ENCODE results near the gene ATRNL1.

The ATRNL1 gene

DNA sequence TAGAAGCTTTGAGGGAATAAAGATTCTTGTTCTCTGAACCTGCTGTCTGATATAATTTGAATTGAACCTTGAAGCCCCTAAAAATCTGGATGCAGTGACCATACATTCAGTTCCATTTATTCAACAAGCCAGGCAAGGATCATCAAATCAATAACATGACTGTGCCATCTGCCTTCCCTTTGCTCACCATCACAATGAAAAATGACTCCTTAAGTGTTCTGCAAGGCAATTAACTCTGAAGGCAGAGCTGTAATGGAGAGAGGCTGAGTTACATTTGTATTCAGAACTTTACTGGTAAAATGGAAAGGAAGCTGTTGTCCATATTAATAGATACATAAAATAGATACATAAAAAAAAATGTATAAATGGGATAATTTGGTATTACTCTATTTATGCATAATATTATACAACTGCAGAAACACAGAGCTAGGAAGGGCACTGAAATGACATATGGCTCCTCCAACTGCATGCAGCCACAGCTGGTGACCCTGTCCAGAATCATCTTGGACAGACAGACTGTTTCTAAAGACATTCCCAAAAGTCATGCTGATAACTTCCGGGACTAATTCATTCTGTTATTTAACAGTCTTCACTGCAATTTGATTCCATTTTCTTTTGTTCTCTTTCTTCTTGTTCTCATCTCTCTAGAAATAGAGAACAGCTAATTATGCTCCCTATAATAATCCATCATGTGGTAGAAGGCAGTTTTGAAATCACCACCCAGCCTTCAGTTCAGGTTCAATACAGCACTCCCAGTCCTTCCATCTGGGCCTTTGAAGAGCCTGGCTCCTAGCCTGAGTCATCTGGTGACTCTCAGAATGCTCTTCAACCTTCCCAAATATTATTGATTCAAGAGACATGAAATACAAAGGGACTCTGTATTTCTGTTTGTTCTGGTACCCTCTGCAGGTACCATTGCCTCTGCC lies 767.3 kb downstream of the ATRNL1 start:
- CTCF ChIA-PET: no interaction called here
- TF ChIP-seq BHLHE40 (IDR thresholded peaks at IDR 0.05; ENCODE audit: borderline replicate concordance) (no peak), FOXM1 (IDR thresholded peaks at IDR 0.05; ENCODE audit: borderline replicate concordance) (no peak), PKNOX1 (IDR thresholded peaks at IDR 0.05) (no peak), LEF1 (IDR thresholded peaks at IDR 0.05; ENCODE audit: borderline replicate concordance) (no peak), ARNT (IDR thresholded peaks at IDR 0.05) (no peak)
- no peak for DNase-seq (ENCODE audit: extremely low spot score)
- POLR2A ChIA-PET: no interaction called here

DNA sequence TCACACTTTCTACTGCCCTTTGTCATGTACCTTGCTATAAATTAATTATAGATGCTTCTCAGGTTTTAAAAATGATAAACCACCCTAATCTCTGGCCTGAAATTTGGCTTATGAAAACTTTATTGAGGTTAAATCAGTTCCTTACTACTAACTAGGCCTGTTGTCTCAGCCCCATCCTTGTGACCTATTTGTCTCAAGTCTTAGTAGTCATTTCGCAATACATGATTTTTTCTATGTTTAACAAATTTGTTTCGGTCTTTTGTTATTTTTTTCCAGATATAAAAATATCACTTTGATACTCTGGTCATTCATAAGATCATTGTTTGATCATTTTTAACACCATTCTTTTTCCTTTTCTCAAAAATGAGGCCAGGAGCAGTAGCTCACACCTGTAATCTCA lies 768.3 kb downstream of the ATRNL1 start:
- ChIA-PET POLR2A (no interaction called here), CTCF (no interaction called here)
- TF ChIP-seq FOXM1 (IDR thresholded peaks at IDR 0.05; ENCODE audit: borderline replicate concordance) (no peak), HDGF (IDR thresholded peaks at IDR 0.05; ENCODE audit: borderline replicate concordance) (no peak), L3MBTL2 (conservative IDR thresholded peaks at IDR 0.05) (no peak), NFRKB (IDR thresholded peaks at IDR 0.05) (no peak), ARNT (IDR thresholded peaks at IDR 0.05) (no peak), LEF1 (IDR thresholded peaks at IDR 0.05; ENCODE audit: borderline replicate concordance) (no peak), ZNF384 (IDR thresholded peaks at IDR 0.05) (no peak), SUZ12 (IDR thresholded peaks at IDR 0.05) (no peak), FOXK2 (IDR thresholded peaks at IDR 0.05) (no peak), PKNOX1 (IDR thresholded peaks at IDR 0.05) (no peak), ELF4 (IDR thresholded peaks at IDR 0.05) (no peak), BHLHE40 (IDR thresholded peaks at IDR 0.05; ENCODE audit: borderline replicate concordance) (no peak), CTBP1 (IDR thresholded peaks at IDR 0.05; ENCODE audit: borderline replicate concordance) (no peak), SP1 (IDR thresholded peaks at IDR 0.05) (no peak)
- no peak for DNase-seq (ENCODE audit: extremely low spot score)

DNA sequence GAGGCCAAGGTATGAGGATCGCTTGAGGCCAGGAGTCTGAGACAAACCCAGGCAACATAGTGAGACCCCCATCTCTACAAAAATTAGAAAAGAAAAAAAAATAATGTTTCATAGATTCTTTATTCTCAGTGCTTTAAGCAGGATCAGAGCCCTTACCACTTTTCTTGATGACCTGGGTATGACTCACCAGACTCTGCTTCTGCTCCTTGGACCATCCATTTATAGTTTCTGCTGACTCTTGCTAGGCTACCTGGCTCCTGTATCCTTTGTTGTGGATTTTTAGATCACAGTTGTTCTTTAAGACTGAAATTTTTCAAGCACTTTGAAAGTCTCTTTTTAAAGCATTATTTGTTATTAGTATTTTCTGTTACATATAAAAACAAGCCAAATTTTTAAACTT lies 768.7 kb downstream of the ATRNL1 start:
- no peak for TF ChIP-seq BHLHE40 (IDR thresholded peaks at IDR 0.05; ENCODE audit: borderline replicate concordance)
- no peak for TF ChIP-seq LEF1 (IDR thresholded peaks at IDR 0.05; ENCODE audit: borderline replicate concordance)
- TF ChIP-seq ZNF384 (IDR thresholded peaks at IDR 0.05): no peak
- no peak for TF ChIP-seq FOXA1 (IDR thresholded peaks at IDR 0.05)
- TF ChIP-seq CTBP1 (IDR thresholded peaks at IDR 0.05; ENCODE audit: borderline replicate concordance): no peak
- TF ChIP-seq FOXK2 (IDR thresholded peaks at IDR 0.05): no peak
- no peak for TF ChIP-seq SUZ12 (IDR thresholded peaks at IDR 0.05)
- TF ChIP-seq PKNOX1 (IDR thresholded peaks at IDR 0.05): no peak
- TF ChIP-seq HDGF (IDR thresholded peaks at IDR 0.05; ENCODE audit: borderline replicate concordance): no peak
- TF ChIP-seq FOXM1 (IDR thresholded peaks at IDR 0.05; ENCODE audit: borderline replicate concordance): no peak
- TF ChIP-seq NFRKB (IDR thresholded peaks at IDR 0.05): no peak
- no peak for TF ChIP-seq TARDBP (IDR thresholded peaks at IDR 0.05)
- no peak for TF ChIP-seq ELF4 (IDR thresholded peaks at IDR 0.05)
- TF ChIP-seq L3MBTL2 (conservative IDR thresholded peaks at IDR 0.05): no peak
- TF ChIP-seq ARNT (IDR thresholded peaks at IDR 0.05): no peak
- no peak for TF ChIP-seq SP1 (IDR thresholded peaks at IDR 0.05)
- ChIA-PET CTCF (no interaction called here), POLR2A (no interaction called here)
- DNase-seq (ENCODE audit: extremely low spot score): no peak

- CTCF ChIA-PET: no interaction called here
- TF ChIP-seq ELF4 (IDR thresholded peaks at IDR 0.05) (no peak), TARDBP (IDR thresholded peaks at IDR 0.05) (no peak), LEF1 (IDR thresholded peaks at IDR 0.05; ENCODE audit: borderline replicate concordance) (no peak), FOXA1 (IDR thresholded peaks at IDR 0.05) (no peak), PKNOX1 (IDR thresholded peaks at IDR 0.05) (no peak), ZNF384 (IDR thresholded peaks at IDR 0.05) (no peak), SUZ12 (IDR thresholded peaks at IDR 0.05) (no peak), CTBP1 (IDR thresholded peaks at IDR 0.05; ENCODE audit: borderline replicate concordance) (no peak), ARNT (IDR thresholded peaks at IDR 0.05) (no peak), L3MBTL2 (conservative IDR thresholded peaks at IDR 0.05) (no peak), FOXK2 (IDR thresholded peaks at IDR 0.05) (no peak), HDGF (IDR thresholded peaks at IDR 0.05; ENCODE audit: borderline replicate concordance) (no peak), NFRKB (IDR thresholded peaks at IDR 0.05) (no peak), SP1 (IDR thresholded peaks at IDR 0.05) (no peak), FOXM1 (IDR thresholded peaks at IDR 0.05; ENCODE audit: borderline replicate concordance) (no peak), BHLHE40 (IDR thresholded peaks at IDR 0.05; ENCODE audit: borderline replicate concordance) (no peak)
- no peak for DNase-seq (ENCODE audit: extremely low spot score)
- POLR2A ChIA-PET: no interaction called here
These were observed 773.0 kb downstream of the ATRNL1 start for GRCh38 chr10:115866174-115866573.

DNA sequence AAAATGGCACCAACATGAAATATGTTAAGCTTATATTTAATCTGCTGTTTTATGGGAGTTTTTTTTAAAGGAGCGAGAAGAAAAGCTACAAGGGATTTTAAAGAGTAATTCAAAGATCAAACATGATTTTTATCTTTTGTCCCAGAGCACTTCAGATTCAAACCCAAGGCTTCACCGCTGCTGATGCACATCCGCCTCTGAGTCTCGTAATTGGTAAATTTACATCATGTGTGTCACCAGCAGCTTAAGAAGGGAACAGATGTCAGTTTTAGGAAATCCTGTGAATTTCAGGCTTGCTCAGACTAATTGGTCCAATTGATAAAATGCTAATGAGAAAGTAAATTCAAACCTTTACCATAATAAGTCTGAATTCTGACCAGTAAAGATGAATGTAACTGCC lies 773.5 kb downstream of the ATRNL1 start:
- ChIA-PET CTCF (no interaction called here), POLR2A (no interaction called here)
- no peak for DNase-seq (ENCODE audit: extremely low spot score)
- no peak for TF ChIP-seq CTBP1 (IDR thresholded peaks at IDR 0.05; ENCODE audit: borderline replicate concordance)
- TF ChIP-seq HDGF (IDR thresholded peaks at IDR 0.05; ENCODE audit: borderline replicate concordance): no peak
- no peak for TF ChIP-seq FOXA1 (IDR thresholded peaks at IDR 0.05)
- TF ChIP-seq NFRKB (IDR thresholded peaks at IDR 0.05): no peak
- TF ChIP-seq PKNOX1 (IDR thresholded peaks at IDR 0.05): no peak
- TF ChIP-seq TARDBP (IDR thresholded peaks at IDR 0.05): no peak
- TF ChIP-seq SP1 (IDR thresholded peaks at IDR 0.05): no peak
- TF ChIP-seq L3MBTL2 (conservative IDR thresholded peaks at IDR 0.05): no peak
- TF ChIP-seq ZNF384 (IDR thresholded peaks at IDR 0.05): no peak
- no peak for TF ChIP-seq BHLHE40 (IDR thresholded peaks at IDR 0.05; ENCODE audit: borderline replicate concordance)
- TF ChIP-seq LEF1 (IDR thresholded peaks at IDR 0.05; ENCODE audit: borderline replicate concordance): no peak
- no peak for TF ChIP-seq SUZ12 (IDR thresholded peaks at IDR 0.05)
- TF ChIP-seq FOXM1 (IDR thresholded peaks at IDR 0.05; ENCODE audit: borderline replicate concordance): no peak
- no peak for TF ChIP-seq FOXK2 (IDR thresholded peaks at IDR 0.05)
- no peak for TF ChIP-seq ARNT (IDR thresholded peaks at IDR 0.05)
